IMR-90 (cell line): Measurements from ENCODE around the gene FOXM1. TPM values are rescaled to one million over a fixed set of nuclear protein-coding genes. Genes with fewer than 3 reads are reported as not detected.

ENCODE experiments used
- ATAC-seq: fragments of 200-7000 bp; cut with Tn5 transposase; 2 replicates; pipeline ENCODE4 v1.9.1; 2020; ENCODE audit warnings: low read depth, mild to moderate bottlenecking, moderate library complexity
- BruUV-seq: library from RNA; stranded (reverse); fragments of 400-500 nt; replicated peaks from 2 replicates; lab custom pipeline; 2021; lab: Mats Ljungman, UMichigan
- CTCF ChIA-PET: fragments of 300-600 bp; formaldehyde crosslinking; extraction: SDS; loops from one replicate; lab custom pipeline; 2021; ENCODE audit warnings: antibody characterized with exemption; lab: Yijun Ruan, JAX
- POLR2A ChIA-PET: fragments of 300-600 bp; sonication (Branson Sonifier 250); formaldehyde crosslinking; loops from one replicate; lab custom pipeline; 2022; ENCODE audit warnings: antibody characterized with exemption; ENCODE audit not compliant: unreplicated experiment; lab: Charles Lee
- DNase-seq: peaks from one replicate; pipeline ENCODE4 v3.0.0; 2013
- H2AFZ ChIP-seq: replicated peaks from 2 replicates; pipeline ENCODE3; 2013; ENCODE audit warnings: low read length, mild to moderate bottlenecking; ENCODE audit not compliant: poor library complexity
- H2AK5ac ChIP-seq: 2 replicates; pipeline ENCODE4 v1.6.1; 2013; ENCODE audit warnings: low read depth, low read length, inconsistent platforms
- H2AK9ac ChIP-seq: replicated peaks from 2 replicates; pipeline ENCODE3; 2013; ENCODE audit warnings: mild to moderate bottlenecking, low read depth, low read length, moderate library complexity; ENCODE audit not compliant: poor library complexity
- H2BK120ac ChIP-seq: 2 replicates; pipeline ENCODE4 v1.6.1; 2013; ENCODE audit warnings: low read depth, low read length, inconsistent platforms
- H2BK15ac ChIP-seq: 3 replicates; pipeline ENCODE4 v1.6.1; 2013; ENCODE audit warnings: low read depth, low read length, inconsistent platforms
- H2BK20ac ChIP-seq: 2 replicates; pipeline ENCODE4 v1.6.1; 2013; ENCODE audit warnings: low read depth, mild to moderate bottlenecking, inconsistent platforms, low read length, moderate library complexity
- H2BK5ac ChIP-seq: 2 replicates; pipeline ENCODE4 v1.6.1; 2013; ENCODE audit warnings: mild to moderate bottlenecking, low read depth, low read length, inconsistent platforms; ENCODE audit not compliant: poor library complexity, severe bottlenecking
- H3K14ac ChIP-seq: replicated peaks from 2 replicates; pipeline ENCODE4 v1.6.1; 2013; ENCODE audit warnings: low read depth, low read length, inconsistent platforms
- H3K18ac ChIP-seq: 2 replicates; pipeline ENCODE4 v1.6.1; 2013; ENCODE audit warnings: low read depth, low read length, control low read depth
- H3K23ac ChIP-seq: 2 replicates; pipeline ENCODE4 v1.6.1; 2013; ENCODE audit warnings: low read depth, low read length, inconsistent platforms
- H3K27ac ChIP-seq: 2 replicates; pipeline ENCODE4 v1.5.1; 2013; ENCODE audit warnings: mild to moderate bottlenecking, control low read depth, low read length; ENCODE audit not compliant: insufficient read depth
- H3K27me3 ChIP-seq: 2 replicates; pipeline ENCODE4 v1.6.1; 2013; ENCODE audit warnings: low read length; ENCODE audit not compliant: control insufficient read depth, insufficient read depth
- H3K36me3 ChIP-seq: 2 replicates; pipeline ENCODE4 v1.6.1; 2013; ENCODE audit warnings: low read length, mixed read lengths; ENCODE audit not compliant: control insufficient read depth, insufficient read depth
- H3K4ac ChIP-seq: 2 replicates; pipeline ENCODE4 v1.6.1; 2013; ENCODE audit warnings: low read depth, low read length, inconsistent platforms
- H3K4me1 ChIP-seq: 2 replicates; pipeline ENCODE4 v1.6.1; 2013; ENCODE audit warnings: low read length, mixed read lengths; ENCODE audit not compliant: control insufficient read depth, insufficient read depth
- H3K4me2 ChIP-seq: 2 replicates; pipeline ENCODE4 v1.6.1; 2013; ENCODE audit warnings: low read depth, mild to moderate bottlenecking, control low read depth, low read length, moderate library complexity
- H3K4me3 ChIP-seq: 2 replicates; pipeline ENCODE4 v1.5.1; 2013; ENCODE audit warnings: low read depth, mild to moderate bottlenecking, control low read depth, low read length, moderate library complexity; ENCODE audit not compliant: insufficient read depth
- H3K56ac ChIP-seq: 2 replicates; pipeline ENCODE4 v1.6.1; 2013; ENCODE audit warnings: low read length, inconsistent platforms; ENCODE audit not compliant: insufficient read depth; ENCODE audit errors: extremely low read depth
- H3K79me1 ChIP-seq, 2 experiments: 2 replicates each; pipeline ENCODE4 v1.6.1; 2013; ENCODE audit warnings: low read length in 2 of 2, inconsistent platforms in 1 of 2, low read depth in 1 of 2
- H3K9ac ChIP-seq: 2 replicates; pipeline ENCODE4 v1.6.1; 2013; ENCODE audit warnings: low read depth, low read length, control low read depth
- H3K9me1 ChIP-seq: 2 replicates; pipeline ENCODE4 v1.6.1; 2013; ENCODE audit warnings: low read length, inconsistent platforms; ENCODE audit not compliant: insufficient read depth
- H3K9me3 ChIP-seq: 2 replicates; pipeline ENCODE4 v1.6.1; 2013; ENCODE audit warnings: low read length; ENCODE audit not compliant: control insufficient read depth, insufficient read depth
- H4K20me1 ChIP-seq: 2 replicates; pipeline ENCODE4 v1.6.1; 2013; ENCODE audit warnings: low read length, inconsistent platforms; ENCODE audit not compliant: insufficient read depth
- H4K5ac ChIP-seq: 2 replicates; pipeline ENCODE4 v1.6.1; 2013; ENCODE audit warnings: mild to moderate bottlenecking, low read depth, low read length, control low read depth
- H4K8ac ChIP-seq, 2 experiments: 2 replicates each; pipeline ENCODE4 v1.6.1; 2013; ENCODE audit warnings: low read depth in 2 of 2, low read length in 2 of 2, control low read depth in 1 of 2, inconsistent platforms in 1 of 2
- H4K91ac ChIP-seq: 2 replicates; pipeline ENCODE4 v1.6.1; 2013; ENCODE audit warnings: low read depth, low read length, inconsistent platforms; ENCODE audit not compliant: insufficient read depth
- USF2 ChIP-seq: fragments of 150-350 bp; IDR thresholded peaks from 2 replicates; pipeline ENCODE4 v1.6.1; 2017; ENCODE audit warnings: mild to moderate bottlenecking, antibody characterized with exemption, low read length, low read depth
- WGBS, 2 experiments: methylation state at CpG; one replicate each; pipeline versions ENCODE4 v1.1.5 to v1.1.7; 2013; ENCODE audit warnings: missing lambda C conversion rate in 2 of 2; ENCODE audit not compliant: insufficient read length in 1 of 2; ENCODE audit errors: extremely low coverage in 2 of 2; 5-methylcytosine and 5-hydroxymethylcytosine counted together
- dilution Hi-C: fragments of 300-500 bp; cut with HindIII; formaldehyde crosslinking; loops from one replicate; pipeline ENCODE4 v1.14.3; 2018; ENCODE audit warnings: low sequenced_read_pairs; ENCODE audit not compliant: unreplicated experiment
- in situ Hi-C: fragments of 300-500 bp; cut with MboI; formaldehyde crosslinking; loops from 3 replicates; pipeline ENCODE4 v1.14.3; 2019; ENCODE audit warnings: low sequenced_read_pairs, inconsistent platforms, mixed read lengths
- intact Hi-C: fragments of 100-400 bp; cut with micrococcal nuclease; formaldehyde crosslinking; loops from 2 replicates; pipeline ENCODE4 v1.10.0; 2022
- polyA plus RNA-seq, 3 experiments: library from polyadenylated mRNA; depleted of rRNA; stranded (reverse); fragments of >200 nt; gene quantifications; 2 replicates each; pipeline ENCODE4 v1.2.3, GENCODE V29; 2012; ENCODE audit warnings: low replicate concordance in 1 of 3
- total RNA-seq: library from RNA; depleted of rRNA; stranded (reverse); fragments of >200 nt; gene quantifications from 2 replicates; pipeline ENCODE4 v1.2.3, GENCODE V29; 2012

Gene FOXM1
- total and polyA plus RNA-seq, 2 of the 4 experiments (the other 2 are of a cell fraction) = 14.9 to 29.3 TPM

DNA sequence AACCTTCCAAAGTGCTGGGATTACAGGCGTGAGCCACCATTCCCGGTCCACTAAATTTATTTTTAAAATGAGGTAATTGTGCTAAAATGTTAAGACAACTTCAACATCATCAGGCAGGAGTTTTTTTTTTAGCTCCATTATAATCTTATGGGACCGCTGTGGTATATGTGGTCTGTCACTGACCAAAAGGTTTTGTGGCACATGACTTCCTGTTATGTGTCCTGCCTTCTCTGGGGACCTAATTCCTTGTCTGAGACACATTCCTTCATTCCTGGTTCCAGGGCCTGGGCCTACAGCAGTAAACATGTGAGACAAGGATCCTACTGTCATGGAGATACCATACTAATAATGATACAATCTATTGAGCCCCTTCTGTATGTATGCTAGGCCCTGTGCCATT lies 25.0 kb downstream of the FOXM1 start:
- H3K9me3 ChIP-seq = no peaks in the 10 kb centered on the region
- no peak overlapping the region for H3K56ac ChIP-seq
- no peak overlapping the region for H4K5ac ChIP-seq
- H3K27me3 ChIP-seq = no peaks in the 10 kb centered on the region
- no peak overlapping the region for H4K91ac ChIP-seq
- no peak for TF ChIP-seq USF2
- H3K23ac ChIP-seq = no peak overlapping the region
- DNase-seq = no peak
- intact Hi-C loops (loop anchor here (2.0 kb wide), 1 partner anchor 183 kb away; no protein-coding TSS in a partner anchor), in situ Hi-C loops (loop anchor here (10.0 kb wide), 1 partner anchor 183 kb away; no protein-coding TSS in a partner anchor), dilution Hi-C loops (no loop called here)
- no peak overlapping the region for H3K4ac ChIP-seq
- no peaks in the 10 kb centered on the region for H3K36me3 ChIP-seq
- ChIA-PET CTCF (no interaction called here), POLR2A (no interaction called here)
- H2AFZ ChIP-seq = no peak overlapping the region
- no peaks in the 10 kb centered on the region for H3K79me1 ChIP-seq
- WGBS, 2 experiments = no CpG with 5 or more reads among the region's 3 CpGs
- H2AK9ac ChIP-seq = no peak overlapping the region
- no peak overlapping the region for H4K8ac ChIP-seq
- 0 out of 2 replicates have a peak, but pooled peaks cover 2% of the 10 kb centered on the region for H4K20me1 ChIP-seq
- H3K18ac ChIP-seq = no peak overlapping the region
- no peak for ATAC-seq
- H3K4me2 ChIP-seq = no peak overlapping the region
- no peak overlapping the region for H3K9ac ChIP-seq
- no peak overlapping the region for H2BK20ac ChIP-seq
- no peak overlapping the region for H2BK15ac ChIP-seq
- H3K4me3 ChIP-seq = no peak overlapping the region
- H3K14ac ChIP-seq = no peak overlapping the region
- H2BK120ac ChIP-seq = no peak overlapping the region
- peaks cover 4% of the 10 kb centered on the region; the same call in 1 of the 2 replicates for H3K9me1 ChIP-seq
- no peak overlapping the region for H2BK5ac ChIP-seq
- H2AK5ac ChIP-seq = no peak overlapping the region
- BruUV-seq = no TSS peak
- H3K4me1 ChIP-seq = peaks cover 5% of the 10 kb centered on the region
- no peak overlapping the region for H3K27ac ChIP-seq
